Tibial nerve (tissue), 4 donors: Measurements from ENCODE around the gene EFCAB8. TPM values are rescaled to one million over a fixed set of nuclear protein-coding genes. Genes with fewer than 3 reads are reported as not detected.

ENCODE experiments used
- DNase-seq, 2 donors: peaks; one replicate each; pipeline ENCODE4 v3.0.0-alpha.2; 2019; ENCODE audit warnings: low spot score in 2 of 2
- H3K27ac ChIP-seq, 4 donors: fragments of 200-600 bp; sonication (generic) in 3 of 4; one replicate each; pipeline ENCODE4 v1.5.1; 2017 to 2019; ENCODE audit warnings: mild to moderate bottlenecking in 1 of 4
- H3K27me3 ChIP-seq, 2 donors: fragments of 200-600 bp; sonication (generic) in 1 of 2; one replicate each; pipeline versions ENCODE4 v1.5.1 to v1.6.0; 2017 to 2019
- H3K36me3 ChIP-seq, 3 donors: fragments of 200-600 bp; sonication (generic); one replicate each; pipeline ENCODE4 v1.5.1; 2018 to 2019
- H3K4me1 ChIP-seq, 4 donors: fragments of 200-600 bp; sonication (generic) in 3 of 4; one replicate each; pipeline ENCODE4 v1.5.1; 2017 to 2019
- H3K4me3 ChIP-seq, 4 donors: fragments of 200-600 bp; sonication (generic) in 3 of 4; one replicate each; pipeline ENCODE4 v1.5.1; 2017 to 2019; ENCODE audit warnings: mild to moderate bottlenecking in 1 of 4, moderate library complexity in 1 of 4
- H3K9me3 ChIP-seq, 4 donors: fragments of 200-600 bp; sonication (generic) in 3 of 4; one replicate each; pipeline ENCODE4 v1.5.1; 2017 to 2019
- EP300 ChIP-seq, 2 donors: sonication (generic); formaldehyde crosslinking; IDR thresholded peaks; one replicate each; pipeline ENCODE4 v1.6.1; 2017; ENCODE audit warnings: antibody characterized with exemption in 2 of 2, mild to moderate bottlenecking in 1 of 2
- POLR2A ChIP-seq, 2 donors: fragments of 450-650 bp; IDR thresholded peaks; one replicate each; pipeline ENCODE4 v1.6.1; 2017; ENCODE audit warnings: antibody characterized with exemption in 2 of 2, mild to moderate bottlenecking in 2 of 2, moderate library complexity in 2 of 2
- WGBS, 2 donors: methylation state at CpG; one replicate each; pipeline ENCODE4 v1.1.5; 2018; 5-methylcytosine and 5-hydroxymethylcytosine counted together
- total RNA-seq, 4 donors: library from RNA; depleted of rRNA; stranded (reverse); fragments of >200 nt; gene quantifications; one replicate each; pipeline ENCODE4 v1.1.0, GENCODE V29; 2016
- TF ChIP-seq, protein P1 (sequence below), 5 experiments: fragments of 200-600 bp in 3 of 5; fragments of 450-650 bp in 2 of 5; sonication (generic) in 3 of 5; IDR thresholded peaks; one replicate each; pipeline ENCODE4 v1.5.1; 2016 to 2019; ENCODE audit warnings: antibody characterized with exemption in 5 of 5, mild to moderate bottlenecking in 3 of 5, moderate library complexity in 2 of 5

EFCAB8 gene
- total RNA-seq, 4 donors from 2014 or later: 0.30 to 0.87 TPM; not detected in 2

DNA sequence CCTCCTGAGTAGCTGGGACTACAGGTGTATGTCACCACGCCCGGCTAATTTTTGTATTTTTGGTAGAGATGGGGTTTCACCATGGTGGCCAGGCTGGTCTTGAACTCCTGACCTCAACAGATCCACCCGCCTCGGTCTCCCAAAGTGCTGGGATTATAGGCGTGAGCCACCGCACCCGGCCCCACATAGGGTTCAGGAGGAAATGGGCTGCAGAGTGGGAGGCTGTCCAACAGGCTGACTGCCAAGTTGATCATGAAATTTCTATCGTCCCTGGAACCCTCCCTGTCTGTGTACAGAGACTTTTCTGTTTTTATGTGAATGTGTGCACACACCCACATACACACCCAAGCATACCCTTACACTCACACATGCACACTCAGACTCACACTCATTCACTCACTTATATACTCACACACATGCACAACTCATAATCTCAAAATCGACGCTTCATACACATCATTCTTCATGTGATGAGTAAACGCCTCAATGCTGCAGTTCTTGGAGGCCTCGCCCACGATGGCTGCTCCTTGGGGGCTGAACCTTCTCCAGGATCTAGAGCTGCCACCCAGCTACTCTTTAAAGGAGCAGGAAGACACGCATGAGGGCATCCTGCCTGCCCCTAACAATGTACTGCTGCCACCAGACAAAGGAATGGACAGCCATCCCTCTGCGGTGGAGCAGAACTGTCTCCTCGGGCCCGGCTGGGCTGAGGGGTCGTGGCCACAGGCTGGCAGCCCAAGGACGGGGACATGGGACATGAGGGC, 109.9 kb downstream of the EFCAB8 start:
- peaks cover 0 to 37% (median 23%) of the 10 kb centered on the region in 4 donors for H3K4me1 ChIP-seq
- DNase-seq: no peak
- no peaks in the 10 kb centered on the region for H3K9me3 ChIP-seq
- H3K36me3 ChIP-seq: no peaks in the 10 kb centered on the region
- peak overlapping the region in 3 of 4 donors; percentile 11 to 54 (median 50) for H3K27ac ChIP-seq
- WGBS, 2 donors: 40 to 44% methylated on average over 19 of the region's 19 CpGs
- TF ChIP-seq EP300 (IDR thresholded peaks at IDR 0.05) (no peak), POLR2A (IDR thresholded peaks at IDR 0.05) (no peak)
- TF ChIP-seq, protein P1, sequence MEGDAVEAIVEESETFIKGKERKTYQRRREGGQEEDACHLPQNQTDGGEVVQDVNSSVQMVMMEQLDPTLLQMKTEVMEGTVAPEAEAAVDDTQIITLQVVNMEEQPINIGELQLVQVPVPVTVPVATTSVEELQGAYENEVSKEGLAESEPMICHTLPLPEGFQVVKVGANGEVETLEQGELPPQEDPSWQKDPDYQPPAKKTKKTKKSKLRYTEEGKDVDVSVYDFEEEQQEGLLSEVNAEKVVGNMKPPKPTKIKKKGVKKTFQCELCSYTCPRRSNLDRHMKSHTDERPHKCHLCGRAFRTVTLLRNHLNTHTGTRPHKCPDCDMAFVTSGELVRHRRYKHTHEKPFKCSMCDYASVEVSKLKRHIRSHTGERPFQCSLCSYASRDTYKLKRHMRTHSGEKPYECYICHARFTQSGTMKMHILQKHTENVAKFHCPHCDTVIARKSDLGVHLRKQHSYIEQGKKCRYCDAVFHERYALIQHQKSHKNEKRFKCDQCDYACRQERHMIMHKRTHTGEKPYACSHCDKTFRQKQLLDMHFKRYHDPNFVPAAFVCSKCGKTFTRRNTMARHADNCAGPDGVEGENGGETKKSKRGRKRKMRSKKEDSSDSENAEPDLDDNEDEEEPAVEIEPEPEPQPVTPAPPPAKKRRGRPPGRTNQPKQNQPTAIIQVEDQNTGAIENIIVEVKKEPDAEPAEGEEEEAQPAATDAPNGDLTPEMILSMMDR (IDR thresholded peaks at IDR 0.05): no peak
- H3K27me3 ChIP-seq: no peaks in the 10 kb centered on the region
- H3K4me3 ChIP-seq: no peak overlapping the region

DNA sequence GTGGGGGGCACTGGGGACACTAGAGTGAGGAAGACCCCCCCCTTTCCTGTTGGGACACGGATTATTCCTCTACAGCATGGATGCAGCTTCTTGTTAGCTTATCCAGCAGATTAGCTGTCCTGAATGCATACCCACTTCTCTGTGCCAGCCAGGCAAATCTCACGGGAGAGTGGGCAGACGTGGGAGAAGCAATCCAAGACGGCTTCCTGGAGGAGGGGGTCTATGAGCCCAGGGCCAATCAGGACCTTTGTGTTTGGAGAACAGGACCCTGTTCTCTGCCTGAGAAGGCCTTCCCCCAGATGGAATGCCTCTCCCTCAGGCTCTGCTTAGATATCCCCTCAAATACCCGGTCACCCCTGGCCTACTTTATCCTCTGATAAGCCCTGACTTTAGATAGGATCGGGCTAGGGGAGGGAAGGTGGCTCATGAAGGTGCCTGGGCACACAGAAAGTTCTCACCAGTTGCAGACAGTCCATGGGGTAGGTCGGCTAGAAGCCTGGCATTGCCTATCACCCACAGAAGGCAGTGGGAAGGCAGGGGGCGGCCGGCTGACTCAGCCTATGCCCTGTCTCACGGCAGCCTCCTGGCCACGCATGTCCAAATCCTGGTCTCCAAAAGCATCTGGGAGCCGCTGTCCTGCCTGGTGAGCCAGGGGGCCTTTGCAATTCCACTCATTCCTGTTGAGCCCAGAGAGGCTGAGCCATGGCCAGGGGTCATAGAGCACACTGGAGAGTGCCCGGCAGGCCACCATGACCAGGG, 110.8 kb downstream of the EFCAB8 start:
- H3K9me3 ChIP-seq: no peaks in the 10 kb centered on the region
- WGBS, 2 donors: 52 to 65% methylated on average over 9 to 12 of the region's 13 CpGs
- H3K4me3 ChIP-seq: no peak overlapping the region
- no peak for DNase-seq
- H3K4me1 ChIP-seq: peaks cover 0 to 37% (median 23%) of the 10 kb centered on the region in 4 donors
- peak overlapping the region in 3 of 4 donors; percentile 11 to 54 (median 50) for H3K27ac ChIP-seq
- no peak for TF ChIP-seq EP300 (IDR thresholded peaks at IDR 0.05)
- TF ChIP-seq POLR2A (IDR thresholded peaks at IDR 0.05): no peak
- TF ChIP-seq, protein P1 (IDR thresholded peaks at IDR 0.05): no peak
- no peaks in the 10 kb centered on the region for H3K36me3 ChIP-seq
- H3K27me3 ChIP-seq: no peaks in the 10 kb centered on the region

GRCh38 chr20:32970115-32970972, 111.6 kb downstream of the EFCAB8 start:
- WGBS, 2 donors: 88 to 91% methylated on average over 10 to 14 of the region's 15 CpGs
- peak overlapping the region in 3 of 4 donors; percentile 69 to 79 (median 74) for H3K27ac ChIP-seq
- no peak for TF ChIP-seq EP300 (IDR thresholded peaks at IDR 0.05)
- TF ChIP-seq POLR2A (IDR thresholded peaks at IDR 0.05): no peak
- TF ChIP-seq, protein P1 (IDR thresholded peaks at IDR 0.05): no peak
- no peak for DNase-seq
- H3K36me3 ChIP-seq: no peaks in the 10 kb centered on the region
- no peaks in the 10 kb centered on the region for H3K9me3 ChIP-seq
- peaks cover 0 to 37% (median 23%) of the 10 kb centered on the region in 4 donors for H3K4me1 ChIP-seq
- no peak overlapping the region for H3K4me3 ChIP-seq
- H3K27me3 ChIP-seq: no peaks in the 10 kb centered on the region

DNA sequence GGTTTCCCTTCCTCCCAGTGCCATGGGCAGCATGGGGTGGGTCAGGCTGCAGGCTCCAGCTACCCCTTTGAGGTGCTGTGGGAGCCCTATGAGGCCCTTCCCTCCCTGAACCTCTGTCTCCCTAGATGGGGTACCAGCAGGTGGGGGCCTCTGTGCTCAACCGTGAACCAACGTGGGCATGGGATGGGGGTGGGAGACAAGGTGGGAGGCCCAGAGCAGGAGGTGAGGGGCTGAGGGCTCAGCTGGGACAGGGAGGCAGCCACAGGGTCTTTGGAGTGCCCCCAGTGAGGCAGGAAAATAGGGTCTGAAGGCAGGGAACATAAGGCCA, 112.2 kb downstream of the EFCAB8 start:
- no peak overlapping the region for H3K4me3 ChIP-seq
- H3K27ac ChIP-seq: peak overlapping the region in 3 of 4 donors; percentile 69 to 79 (median 74)
- WGBS, 2 donors: 92 to 100% methylated on average over 2 of the region's 2 CpGs
- TF ChIP-seq EP300 (IDR thresholded peaks at IDR 0.05) (no peak), POLR2A (IDR thresholded peaks at IDR 0.05) (no peak)
- TF ChIP-seq, protein P1 (IDR thresholded peaks at IDR 0.05): no peak
- no peaks in the 10 kb centered on the region for H3K27me3 ChIP-seq
- no peaks in the 10 kb centered on the region for H3K36me3 ChIP-seq
- H3K9me3 ChIP-seq: no peaks in the 10 kb centered on the region
- H3K4me1 ChIP-seq: peaks cover 0 to 37% (median 23%) of the 10 kb centered on the region in 4 donors
- DNase-seq: no peak
